Measurements from ENCODE around the gene ARHGEF39.

ARHGEF39 gene

GRCh38 chr9:35664531-35665470 is at the start of gene ARHGEF39:
Gene ARHGEF39 (minus strand): TSS chr9:35665195. CDS start chr9:35665169, 26 bp downstream.
- peak; percentile 76 for DNase-seq

- no peak for DNase-seq
Measured at GRCh38 chr9:35714123-35714522, 49.1 kb upstream of the ARHGEF39 start.

- DNase-seq, result no peak
Measured at GRCh38 chr9:35713578-35713977, 48.6 kb upstream of the ARHGEF39 start.

- DNase-seq, result no peak
Measured at GRCh38 chr9:35712762-35713400, 47.9 kb upstream of the ARHGEF39 start.

GRCh38 chr9:35711501-35712428 is 46.8 kb upstream of the ARHGEF39 start:
- no peak for DNase-seq

- no peak for DNase-seq
Measured at GRCh38 chr9:35710818-35711500, 46.0 kb upstream of the ARHGEF39 start.

- no peak for DNase-seq
Measured at GRCh38 chr9:35708146-35708545, 43.2 kb upstream of the ARHGEF39 start.

GRCh38 chr9:35706951-35707350 is 42.0 kb upstream of the ARHGEF39 start:
- no peak for DNase-seq

GRCh38 chr9:35705836-35706430 is 40.9 kb upstream of the ARHGEF39 start:
- no peak for DNase-seq

- no peak for DNase-seq
Measured at GRCh38 chr9:35705372-35705771, 40.4 kb upstream of the ARHGEF39 start.

- DNase-seq, result no peak
Measured at GRCh38 chr9:35703906-35704672, 39.1 kb upstream of the ARHGEF39 start.

- DNase-seq, result no peak
Measured at GRCh38 chr9:35702696-35703095, 37.7 kb upstream of the ARHGEF39 start.

- no peak for DNase-seq
Measured at GRCh38 chr9:35700942-35701341, 35.9 kb upstream of the ARHGEF39 start.

GRCh38 chr9:35700031-35700430 is 35.0 kb upstream of the ARHGEF39 start:
- no peak for DNase-seq

- no peak for DNase-seq
Measured at GRCh38 chr9:35698231-35698630, 33.2 kb upstream of the ARHGEF39 start.

GRCh38 chr9:35697486-35697885 is 32.5 kb upstream of the ARHGEF39 start:
- no peak for DNase-seq

GRCh38 chr9:35696520-35697215 is 31.7 kb upstream of the ARHGEF39 start:
- peak; percentile 67 for DNase-seq

- DNase-seq, result no peak
Measured at GRCh38 chr9:35695943-35696401, 31.0 kb upstream of the ARHGEF39 start.

GRCh38 chr9:35691757-35692301 is 26.8 kb upstream of the ARHGEF39 start:
- DNase-seq, result no peak

- DNase-seq, result no peak
Measured at GRCh38 chr9:35691334-35691650, 26.3 kb upstream of the ARHGEF39 start.
